HepG2 (cell line): ENCODE results near the gene THUMPD1. TPM values are rescaled to one million over a fixed set of nuclear protein-coding genes. Genes with fewer than 3 reads are reported as not detected.

Experiments used
- CHD4 ChIP-seq: fragments of 200-600 bp; sonication (generic); IDR thresholded peaks from 2 replicates; pipeline ENCODE4 v1.7.0; 2017; ENCODE audit warnings: mild to moderate bottlenecking, low read length, borderline replicate concordance
- FIP1L1 ChIP-seq: fragments of 200-400 bp; formaldehyde crosslinking; IDR thresholded peaks from 2 replicates; pipeline ENCODE4 v1.6.1; 2018; ENCODE audit warnings: low read depth, mild to moderate bottlenecking, low read length, moderate library complexity, borderline replicate concordance; ENCODE audit not compliant: insufficient read depth
- FOXC1 ChIP-seq: sonication (generic); formaldehyde crosslinking; IDR thresholded peaks from 2 replicates; pipeline ENCODE4 v1.8.0; 2022; ENCODE audit warnings: mild to moderate bottlenecking, missing genetic modification reagents, borderline replicate concordance
- HNRNPLL ChIP-seq: fragments of 200-400 bp; formaldehyde crosslinking; IDR thresholded peaks from 2 replicates; pipeline ENCODE4 v1.6.1; 2017; ENCODE audit warnings: mild to moderate bottlenecking, low read depth, low read length; ENCODE audit not compliant: poor library complexity, severe bottlenecking
- MAFG ChIP-seq: sonication (generic); formaldehyde crosslinking; IDR thresholded peaks from 2 replicates; pipeline ENCODE4 v1.5.1; 2020; ENCODE audit warnings: mild to moderate bottlenecking, missing genetic modification reagents
- MIXL1 ChIP-seq: IDR thresholded peaks from 2 replicates; pipeline ENCODE4 v1.6.1; 2016
- NFYB ChIP-seq: sonication (generic); formaldehyde crosslinking; IDR thresholded peaks from 2 replicates; pipeline ENCODE4 v1.4.0; 2020; ENCODE audit warnings: missing genetic modification reagents
- PRPF4 ChIP-seq: fragments of 200-400 bp; formaldehyde crosslinking; IDR thresholded peaks from 2 replicates; pipeline ENCODE4 v1.6.1; 2016; ENCODE audit warnings: low read length, low read depth; ENCODE audit not compliant: poor library complexity, severe bottlenecking
- RXRA ChIP-seq: sonication (generic); formaldehyde crosslinking; IDR thresholded peaks from 2 replicates; pipeline ENCODE4 v1.5.1; 2020; ENCODE audit warnings: missing genetic modification reagents
- TP53 ChIP-seq: sonication (generic); formaldehyde crosslinking; conservative IDR thresholded peaks from 2 replicates; pipeline ENCODE4 v1.4.0; 2020; ENCODE audit warnings: missing genetic modification reagents
- ZC3H4 ChIP-seq: sonication (generic); formaldehyde crosslinking; IDR thresholded peaks from 2 replicates; pipeline ENCODE4 v1.4.0; 2020; ENCODE audit warnings: missing genetic modification reagents, borderline replicate concordance
- ZNF383 ChIP-seq: sonication (generic); formaldehyde crosslinking; IDR thresholded peaks from 2 replicates; pipeline ENCODE4 v1.4.0; 2020; ENCODE audit warnings: missing genetic modification reagents, mild to moderate bottlenecking, borderline replicate concordance
- ZNF614 ChIP-seq: IDR thresholded peaks from 2 replicates; pipeline ENCODE4 v1.6.1; 2018; ENCODE audit warnings: missing biosample characterization, missing genetic modification reagents, inconsistent platforms, borderline replicate concordance
- ZSCAN12 ChIP-seq: sonication (generic); formaldehyde crosslinking; IDR thresholded peaks from 2 replicates; pipeline ENCODE4 v1.9.0; 2021; ENCODE audit warnings: mild to moderate bottlenecking, missing genetic modification reagents
- polyA plus RNA-seq, 8 experiments: library from polyadenylated mRNA; depleted of rRNA in 3 of 8; stranded (reverse) in 7 of 8; unstranded in 1 of 8; fragments of >200 nt; fragmentation: Illumina TruSeq in 4 of 8; extraction: Trizol in 4 of 8; gene quantifications; 2 replicates each; pipeline versions ENCODE4 v1.2.1 to v1.2.3, GENCODE V29; 2011 to 2016; ENCODE audit warnings: low read depth in 4 of 8, missing spikeins in 1 of 8, mixed read lengths in 1 of 8; ENCODE audit not compliant: insufficient read depth in 1 of 8
- total RNA-seq, 5 experiments: library from RNA; depleted of rRNA; stranded (reverse); fragments of >200 nt; fragmentation: Illumina TruSeq; extraction: Trizol; gene quantifications; 2 replicates each; pipeline ENCODE4 v1.2.3, GENCODE V29; 2016; ENCODE audit warnings: low read depth in 1 of 5
- TF ChIP-seq, protein P1 (sequence below): sonication (generic); formaldehyde crosslinking; IDR thresholded peaks from 2 replicates; pipeline ENCODE4 v1.5.0; 2020; ENCODE audit warnings: mild to moderate bottlenecking, missing genetic modification reagents, borderline replicate concordance
- TF ChIP-seq, protein P2 (sequence below): sonication (generic); formaldehyde crosslinking; IDR thresholded peaks from 2 replicates; pipeline ENCODE4 v1.5.1; 2020; ENCODE audit warnings: mild to moderate bottlenecking, missing genetic modification reagents, moderate library complexity
- TF ChIP-seq, protein P3 (sequence below): sonication (generic); formaldehyde crosslinking; IDR thresholded peaks from 2 replicates; pipeline ENCODE4 v1.5.0; 2020; ENCODE audit warnings: missing genetic modification reagents
- TF ChIP-seq, protein P4 (sequence below): conservative IDR thresholded peaks from 2 replicates; pipeline ENCODE4 v1.6.1; 2018; ENCODE audit warnings: missing genetic modification reagents

The THUMPD1 gene
- total and polyA plus RNA-seq, 2 of the 13 experiments (the other 11 are each of a cell fraction or from before 2014, with no cell fraction given), result 22.7 to 69.1 TPM

GRCh38 chr16:20763461-20764232 lies 22.0 kb upstream of the THUMPD1 start, which contains the start of gene ACSM3 (continued):
- TF ChIP-seq, protein P1, sequence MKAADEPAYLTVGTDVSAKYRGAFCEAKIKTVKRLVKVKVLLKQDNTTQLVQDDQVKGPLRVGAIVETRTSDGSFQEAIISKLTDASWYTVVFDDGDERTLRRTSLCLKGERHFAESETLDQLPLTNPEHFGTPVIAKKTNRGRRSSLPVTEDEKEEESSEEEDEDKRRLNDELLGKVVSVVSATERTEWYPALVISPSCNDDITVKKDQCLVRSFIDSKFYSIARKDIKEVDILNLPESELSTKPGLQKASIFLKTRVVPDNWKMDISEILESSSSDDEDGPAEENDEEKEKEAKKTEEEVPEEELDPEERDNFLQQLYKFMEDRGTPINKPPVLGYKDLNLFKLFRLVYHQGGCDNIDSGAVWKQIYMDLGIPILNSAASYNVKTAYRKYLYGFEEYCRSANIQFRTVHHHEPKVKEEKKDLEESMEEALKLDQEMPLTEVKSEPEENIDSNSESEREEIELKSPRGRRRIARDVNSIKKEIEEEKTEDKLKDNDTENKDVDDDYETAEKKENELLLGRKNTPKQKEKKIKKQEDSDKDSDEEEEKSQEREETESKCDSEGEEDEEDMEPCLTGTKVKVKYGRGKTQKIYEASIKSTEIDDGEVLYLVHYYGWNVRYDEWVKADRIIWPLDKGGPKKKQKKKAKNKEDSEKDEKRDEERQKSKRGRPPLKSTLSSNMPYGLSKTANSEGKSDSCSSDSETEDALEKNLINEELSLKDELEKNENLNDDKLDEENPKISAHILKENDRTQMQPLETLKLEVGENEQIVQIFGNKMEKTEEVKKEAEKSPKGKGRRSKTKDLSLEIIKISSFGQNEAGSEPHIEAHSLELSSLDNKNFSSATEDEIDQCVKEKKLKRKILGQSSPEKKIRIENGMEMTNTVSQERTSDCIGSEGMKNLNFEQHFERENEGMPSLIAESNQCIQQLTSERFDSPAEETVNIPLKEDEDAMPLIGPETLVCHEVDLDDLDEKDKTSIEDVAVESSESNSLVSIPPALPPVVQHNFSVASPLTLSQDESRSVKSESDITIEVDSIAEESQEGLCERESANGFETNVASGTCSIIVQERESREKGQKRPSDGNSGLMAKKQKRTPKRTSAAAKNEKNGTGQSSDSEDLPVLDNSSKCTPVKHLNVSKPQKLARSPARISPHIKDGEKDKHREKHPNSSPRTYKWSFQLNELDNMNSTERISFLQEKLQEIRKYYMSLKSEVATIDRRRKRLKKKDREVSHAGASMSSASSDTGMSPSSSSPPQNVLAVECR (CRISPR knock-in tag), result peak; percentile 61; the same call in 1 of the 2 replicates
- TF ChIP-seq ZC3H4 (no peak), MIXL1 (CRISPR knock-in tag) (0 out of 2 replicates have a peak, but pooled peaks have one; percentile 13), NFYB (CRISPR knock-in tag) (peak; percentile 54), PRPF4 (no peak), ZNF614 (CRISPR knock-in tag) (no peak), FOXC1 (CRISPR knock-in tag) (no peak), ZSCAN12 (CRISPR knock-in tag) (no peak), HNRNPLL (no peak), FIP1L1 (no peak), RXRA (CRISPR knock-in tag) (no peak; the same call in 1 of the 2 replicates), ZNF383 (CRISPR knock-in tag) (no peak), CHD4 (no peak), MAFG (CRISPR knock-in tag) (no peak), TP53 (CRISPR knock-in tag) (no peak)
- TF ChIP-seq, protein P2, sequence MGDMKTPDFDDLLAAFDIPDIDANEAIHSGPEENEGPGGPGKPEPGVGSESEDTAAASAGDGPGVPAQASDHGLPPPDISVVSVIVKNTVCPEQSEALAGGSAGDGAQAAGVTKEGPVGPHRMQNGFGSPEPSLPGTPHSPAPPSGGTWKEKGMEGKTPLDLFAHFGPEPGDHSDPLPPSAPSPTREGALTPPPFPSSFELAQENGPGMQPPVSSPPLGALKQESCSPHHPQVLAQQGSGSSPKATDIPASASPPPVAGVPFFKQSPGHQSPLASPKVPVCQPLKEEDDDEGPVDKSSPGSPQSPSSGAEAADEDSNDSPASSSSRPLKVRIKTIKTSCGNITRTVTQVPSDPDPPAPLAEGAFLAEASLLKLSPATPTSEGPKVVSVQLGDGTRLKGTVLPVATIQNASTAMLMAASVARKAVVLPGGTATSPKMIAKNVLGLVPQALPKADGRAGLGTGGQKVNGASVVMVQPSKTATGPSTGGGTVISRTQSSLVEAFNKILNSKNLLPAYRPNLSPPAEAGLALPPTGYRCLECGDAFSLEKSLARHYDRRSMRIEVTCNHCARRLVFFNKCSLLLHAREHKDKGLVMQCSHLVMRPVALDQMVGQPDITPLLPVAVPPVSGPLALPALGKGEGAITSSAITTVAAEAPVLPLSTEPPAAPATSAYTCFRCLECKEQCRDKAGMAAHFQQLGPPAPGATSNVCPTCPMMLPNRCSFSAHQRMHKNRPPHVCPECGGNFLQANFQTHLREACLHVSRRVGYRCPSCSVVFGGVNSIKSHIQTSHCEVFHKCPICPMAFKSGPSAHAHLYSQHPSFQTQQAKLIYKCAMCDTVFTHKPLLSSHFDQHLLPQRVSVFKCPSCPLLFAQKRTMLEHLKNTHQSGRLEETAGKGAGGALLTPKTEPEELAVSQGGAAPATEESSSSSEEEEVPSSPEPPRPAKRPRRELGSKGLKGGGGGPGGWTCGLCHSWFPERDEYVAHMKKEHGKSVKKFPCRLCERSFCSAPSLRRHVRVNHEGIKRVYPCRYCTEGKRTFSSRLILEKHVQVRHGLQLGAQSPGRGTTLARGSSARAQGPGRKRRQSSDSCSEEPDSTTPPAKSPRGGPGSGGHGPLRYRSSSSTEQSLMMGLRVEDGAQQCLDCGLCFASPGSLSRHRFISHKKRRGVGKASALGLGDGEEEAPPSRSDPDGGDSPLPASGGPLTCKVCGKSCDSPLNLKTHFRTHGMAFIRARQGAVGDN (CRISPR knock-in tag), result no peak
- TF ChIP-seq, protein P3, sequence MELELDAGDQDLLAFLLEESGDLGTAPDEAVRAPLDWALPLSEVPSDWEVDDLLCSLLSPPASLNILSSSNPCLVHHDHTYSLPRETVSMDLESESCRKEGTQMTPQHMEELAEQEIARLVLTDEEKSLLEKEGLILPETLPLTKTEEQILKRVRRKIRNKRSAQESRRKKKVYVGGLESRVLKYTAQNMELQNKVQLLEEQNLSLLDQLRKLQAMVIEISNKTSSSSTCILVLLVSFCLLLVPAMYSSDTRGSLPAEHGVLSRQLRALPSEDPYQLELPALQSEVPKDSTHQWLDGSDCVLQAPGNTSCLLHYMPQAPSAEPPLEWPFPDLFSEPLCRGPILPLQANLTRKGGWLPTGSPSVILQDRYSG (CRISPR knock-in tag), result no peak
- TF ChIP-seq, protein P4, sequence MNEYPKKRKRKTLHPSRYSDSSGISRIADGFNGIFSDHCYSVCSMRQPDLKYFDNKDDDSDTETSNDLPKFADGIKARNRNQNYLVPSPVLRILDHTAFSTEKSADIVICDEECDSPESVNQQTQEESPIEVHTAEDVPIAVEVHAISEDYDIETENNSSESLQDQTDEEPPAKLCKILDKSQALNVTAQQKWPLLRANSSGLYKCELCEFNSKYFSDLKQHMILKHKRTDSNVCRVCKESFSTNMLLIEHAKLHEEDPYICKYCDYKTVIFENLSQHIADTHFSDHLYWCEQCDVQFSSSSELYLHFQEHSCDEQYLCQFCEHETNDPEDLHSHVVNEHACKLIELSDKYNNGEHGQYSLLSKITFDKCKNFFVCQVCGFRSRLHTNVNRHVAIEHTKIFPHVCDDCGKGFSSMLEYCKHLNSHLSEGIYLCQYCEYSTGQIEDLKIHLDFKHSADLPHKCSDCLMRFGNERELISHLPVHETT (CRISPR knock-in tag), result no peak
